Activated CD8-positive, alpha-beta memory T cell treated with anti-CD3 and anti-CD28 coated beads for 24 hours (primary cell): ENCODE measurements around the gene FGFR4.

Experiments
- DNase-seq: peaks from one replicate; pipeline ENCODE4 v3.0.0-alpha.2; 2020

The FGFR4 gene

DNA sequence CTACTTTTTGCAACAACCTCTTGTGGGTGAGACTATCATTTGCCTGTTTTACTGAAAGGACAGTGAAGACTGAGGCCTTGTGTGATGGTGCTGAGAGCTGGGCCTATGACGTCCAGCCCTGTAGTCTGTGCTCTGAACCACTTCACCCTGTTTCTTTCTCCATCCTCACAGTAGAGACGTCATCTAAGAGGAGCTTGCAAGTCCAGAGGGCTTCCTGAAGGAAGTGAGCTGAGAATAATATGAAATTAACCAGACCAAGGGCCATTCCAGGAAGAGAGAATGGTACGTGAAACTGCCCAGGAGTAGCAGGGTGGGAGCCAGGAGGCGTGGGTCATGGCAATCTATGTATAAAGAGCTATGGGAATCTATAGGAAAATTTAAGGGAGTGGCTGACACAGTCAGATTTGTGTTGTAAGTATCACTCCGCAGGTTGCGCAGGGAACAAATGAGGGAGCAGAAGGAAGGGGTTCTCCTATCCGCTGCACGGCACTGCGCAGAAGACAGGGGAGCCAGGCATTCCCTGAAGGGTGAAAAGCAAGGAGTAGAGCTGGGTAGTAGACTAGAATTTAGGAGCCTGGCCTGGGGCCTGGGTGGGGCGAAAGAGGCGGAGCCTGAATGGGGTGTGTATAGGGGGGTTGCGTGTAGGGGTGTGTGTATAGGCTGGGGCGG, 596 bp upstream of the FGFR4 start:
- DNase-seq, result no peak

DNA sequence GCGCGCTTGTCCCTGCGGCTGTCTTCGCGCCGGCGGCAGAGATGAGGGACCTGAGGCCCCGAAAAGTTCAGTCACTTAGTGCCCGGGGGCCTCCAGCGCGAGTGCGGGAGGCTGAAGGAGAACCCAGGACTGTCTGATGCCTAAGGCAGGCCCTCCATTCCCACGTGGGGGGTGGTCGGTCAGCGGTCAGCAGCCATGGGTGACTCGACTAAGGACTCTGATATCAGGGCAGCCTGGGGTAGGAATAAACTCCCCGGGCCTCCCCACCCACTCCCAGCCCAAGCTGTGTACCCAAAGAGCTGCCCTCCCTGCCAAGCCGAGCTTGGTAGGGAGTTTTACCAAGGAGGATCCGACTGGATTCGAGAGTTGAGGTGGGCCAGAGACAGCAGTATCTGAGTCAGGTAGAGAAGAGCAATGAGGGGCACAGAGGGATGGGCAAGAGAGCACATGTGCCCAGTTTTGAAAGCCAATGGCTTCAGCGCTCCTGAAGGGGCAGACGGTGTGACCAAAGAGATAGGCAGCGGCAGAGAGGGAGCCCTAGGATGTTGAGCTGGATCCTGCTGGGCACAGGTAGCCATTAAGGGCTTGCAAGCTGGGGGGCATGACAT, 787 bp downstream of the FGFR4 start:
- DNase-seq, result no peak

DNA sequence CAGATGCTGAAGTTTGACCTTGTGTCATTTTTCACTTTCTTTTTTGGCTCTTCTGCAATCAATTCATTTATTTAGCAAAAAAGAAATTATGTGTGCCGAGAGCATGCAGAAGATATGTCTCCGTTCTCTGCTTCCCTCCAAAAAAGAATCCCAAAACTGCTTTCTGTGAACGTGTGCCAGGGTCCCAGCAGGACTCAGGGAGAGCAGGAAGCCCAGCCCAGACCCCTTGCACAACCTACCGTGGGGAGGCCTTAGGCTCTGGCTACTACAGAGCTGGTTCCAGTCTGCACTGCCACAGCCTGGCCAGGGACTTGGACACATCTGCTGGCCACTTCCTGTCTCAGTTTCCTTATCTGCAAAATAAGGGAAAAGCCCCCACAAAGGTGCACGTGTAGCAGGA, 2.4 kb downstream of the FGFR4 start:
- DNase-seq, result no peak

DNA sequence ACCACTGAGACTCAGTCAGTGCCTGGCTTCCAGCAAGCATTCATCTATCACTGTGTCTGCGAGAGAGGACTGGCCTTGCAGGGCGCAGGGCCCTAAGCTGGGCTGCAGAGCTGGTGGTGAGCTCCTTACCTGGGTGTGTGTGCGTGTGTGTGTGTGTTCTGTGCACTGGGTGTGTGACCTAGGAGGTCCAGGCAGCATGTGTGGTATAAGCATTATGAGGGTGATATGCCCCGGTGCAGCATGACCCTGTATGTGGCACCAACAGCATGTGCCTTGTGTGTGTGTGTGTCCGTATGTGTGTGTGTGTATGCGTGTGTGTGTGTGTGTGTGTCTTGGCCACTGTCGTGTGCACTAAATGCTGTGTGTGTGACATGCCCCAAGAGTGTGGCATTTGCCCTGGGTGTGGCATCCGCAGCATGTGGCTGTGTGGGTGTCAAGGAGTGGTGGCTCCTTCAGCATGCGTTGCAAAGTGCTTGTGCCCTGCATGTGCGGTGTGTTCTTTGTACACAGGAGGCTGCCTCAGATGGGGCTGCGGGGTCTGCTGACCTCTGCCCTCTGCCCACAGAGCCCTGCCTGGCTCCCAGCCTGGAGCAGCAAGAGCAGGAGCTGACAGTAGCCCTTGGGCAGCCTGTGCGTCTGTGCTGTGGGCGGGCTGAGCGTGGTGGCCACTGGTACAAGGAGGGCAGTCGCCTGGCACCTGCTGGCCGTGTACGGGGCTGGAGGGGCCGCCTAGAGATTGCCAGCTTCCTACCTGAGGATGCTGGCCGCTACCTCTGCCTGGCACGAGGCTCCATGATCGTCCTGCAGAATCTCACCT, 3.3 kb downstream of the FGFR4 start:
- no peak for DNase-seq

DNA sequence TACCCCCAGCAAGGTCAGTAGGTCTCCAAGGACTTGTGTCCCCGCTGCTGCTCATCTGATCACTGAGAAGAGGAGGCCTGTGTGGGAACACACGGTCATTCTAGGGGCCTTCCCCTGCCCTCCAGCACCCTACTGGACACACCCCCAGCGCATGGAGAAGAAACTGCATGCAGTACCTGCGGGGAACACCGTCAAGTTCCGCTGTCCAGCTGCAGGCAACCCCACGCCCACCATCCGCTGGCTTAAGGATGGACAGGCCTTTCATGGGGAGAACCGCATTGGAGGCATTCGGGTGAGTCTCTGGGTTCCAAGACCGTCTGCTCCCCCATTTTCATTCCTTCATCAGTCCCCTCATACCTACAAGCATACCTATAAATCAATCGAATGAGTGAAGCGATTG, 4.1 kb downstream of the FGFR4 start:
- no peak for DNase-seq

DNA sequence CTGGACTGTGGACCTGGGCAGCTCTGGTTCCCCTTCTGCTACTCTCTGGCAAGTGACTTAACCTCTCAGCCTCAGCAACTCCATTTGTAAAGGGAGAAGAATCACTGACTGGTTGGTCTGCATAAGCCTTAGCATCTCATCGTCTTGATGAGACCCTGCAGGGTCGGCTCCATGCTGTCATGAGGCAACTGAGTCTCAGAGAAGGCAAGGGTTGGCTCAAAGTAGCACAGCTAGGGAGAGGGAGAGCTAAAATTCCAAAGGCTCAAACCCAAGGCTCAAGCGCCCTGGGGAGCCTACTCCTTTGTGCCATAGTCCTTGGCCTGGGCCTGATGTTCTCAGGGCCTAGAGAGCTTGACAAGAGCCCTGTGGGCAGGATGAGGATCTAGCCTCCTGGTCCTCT, 4.5 kb downstream of the FGFR4 start:
- DNase-seq, result no peak

DNA sequence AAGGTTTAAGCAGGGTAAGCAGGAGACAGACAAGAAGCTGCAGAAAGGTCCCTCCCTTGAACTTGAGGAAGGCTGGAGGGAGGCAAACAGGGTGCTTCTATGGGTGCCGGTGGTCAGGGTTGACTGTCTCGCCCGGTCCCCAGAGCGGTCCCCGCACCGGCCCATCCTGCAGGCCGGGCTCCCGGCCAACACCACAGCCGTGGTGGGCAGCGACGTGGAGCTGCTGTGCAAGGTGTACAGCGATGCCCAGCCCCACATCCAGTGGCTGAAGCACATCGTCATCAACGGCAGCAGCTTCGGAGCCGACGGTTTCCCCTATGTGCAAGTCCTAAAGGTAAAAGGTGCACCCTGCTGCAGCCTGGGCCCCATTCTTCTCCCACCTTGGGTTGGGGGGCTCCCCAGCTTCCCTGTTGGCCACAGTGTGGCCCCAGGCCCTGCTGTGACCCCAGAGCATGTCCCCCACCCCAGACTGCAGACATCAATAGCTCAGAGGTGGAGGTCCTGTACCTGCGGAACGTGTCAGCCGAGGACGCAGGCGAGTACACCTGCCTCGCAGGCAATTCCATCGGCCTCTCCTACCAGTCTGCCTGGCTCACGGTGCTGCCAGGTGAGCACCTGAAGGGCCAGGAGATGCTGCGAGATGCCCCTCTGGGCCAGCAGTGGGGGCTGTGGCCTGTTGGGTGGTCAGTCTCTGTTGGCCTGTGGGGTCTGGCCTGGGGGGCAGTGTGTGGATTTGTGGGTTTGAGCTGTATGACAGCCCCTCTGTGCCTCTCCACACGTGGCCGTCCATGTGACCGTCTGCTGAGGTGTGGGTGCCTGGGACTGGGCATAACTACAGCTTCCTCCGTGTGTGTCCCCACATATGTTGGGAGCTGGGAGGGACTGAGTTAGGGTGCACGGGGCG, 5.7 kb downstream of the FGFR4 start:
- DNase-seq, result no peak

DNA sequence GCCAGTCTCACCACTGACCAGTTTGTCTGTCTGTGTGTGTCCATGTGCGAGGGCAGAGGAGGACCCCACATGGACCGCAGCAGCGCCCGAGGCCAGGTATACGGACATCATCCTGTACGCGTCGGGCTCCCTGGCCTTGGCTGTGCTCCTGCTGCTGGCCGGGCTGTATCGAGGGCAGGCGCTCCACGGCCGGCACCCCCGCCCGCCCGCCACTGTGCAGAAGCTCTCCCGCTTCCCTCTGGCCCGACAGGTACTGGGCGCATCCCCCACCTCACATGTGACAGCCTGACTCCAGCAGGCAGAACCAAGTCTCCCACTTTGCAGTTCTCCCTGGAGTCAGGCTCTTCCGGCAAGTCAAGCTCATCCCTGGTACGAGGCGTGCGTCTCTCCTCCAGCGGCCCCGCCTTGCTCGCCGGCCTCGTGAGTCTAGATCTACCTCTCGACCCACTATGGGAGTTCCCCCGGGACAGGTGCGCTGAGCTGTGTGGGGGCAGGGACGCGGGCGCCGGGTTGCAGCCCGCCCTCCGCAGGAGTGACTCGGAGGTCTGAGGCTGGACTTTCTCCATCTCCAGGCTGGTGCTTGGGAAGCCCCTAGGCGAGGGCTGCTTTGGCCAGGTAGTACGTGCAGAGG, 6.5 kb downstream of the FGFR4 start:
- DNase-seq, result no peak

DNA sequence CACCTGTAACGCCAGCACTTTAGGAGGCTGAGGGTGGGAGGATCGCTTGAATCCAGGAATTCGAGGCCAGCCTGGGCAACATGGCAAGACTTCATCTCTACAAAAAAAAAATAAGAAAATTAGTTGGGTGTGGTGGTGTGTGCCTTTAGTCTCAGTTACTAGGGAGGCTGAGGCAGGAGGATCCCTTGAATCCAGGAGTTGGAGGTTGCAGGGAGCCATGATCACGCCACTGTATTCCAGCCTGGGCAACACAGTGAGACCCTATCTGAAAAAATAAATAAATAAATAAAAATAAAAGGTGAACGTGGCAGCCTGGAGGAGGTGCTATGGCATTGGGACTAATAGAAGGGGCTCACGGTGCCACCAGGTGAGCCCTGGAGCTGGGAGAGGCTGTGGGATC, 7.1 kb downstream of the FGFR4 start:
- DNase-seq, result no peak

DNA sequence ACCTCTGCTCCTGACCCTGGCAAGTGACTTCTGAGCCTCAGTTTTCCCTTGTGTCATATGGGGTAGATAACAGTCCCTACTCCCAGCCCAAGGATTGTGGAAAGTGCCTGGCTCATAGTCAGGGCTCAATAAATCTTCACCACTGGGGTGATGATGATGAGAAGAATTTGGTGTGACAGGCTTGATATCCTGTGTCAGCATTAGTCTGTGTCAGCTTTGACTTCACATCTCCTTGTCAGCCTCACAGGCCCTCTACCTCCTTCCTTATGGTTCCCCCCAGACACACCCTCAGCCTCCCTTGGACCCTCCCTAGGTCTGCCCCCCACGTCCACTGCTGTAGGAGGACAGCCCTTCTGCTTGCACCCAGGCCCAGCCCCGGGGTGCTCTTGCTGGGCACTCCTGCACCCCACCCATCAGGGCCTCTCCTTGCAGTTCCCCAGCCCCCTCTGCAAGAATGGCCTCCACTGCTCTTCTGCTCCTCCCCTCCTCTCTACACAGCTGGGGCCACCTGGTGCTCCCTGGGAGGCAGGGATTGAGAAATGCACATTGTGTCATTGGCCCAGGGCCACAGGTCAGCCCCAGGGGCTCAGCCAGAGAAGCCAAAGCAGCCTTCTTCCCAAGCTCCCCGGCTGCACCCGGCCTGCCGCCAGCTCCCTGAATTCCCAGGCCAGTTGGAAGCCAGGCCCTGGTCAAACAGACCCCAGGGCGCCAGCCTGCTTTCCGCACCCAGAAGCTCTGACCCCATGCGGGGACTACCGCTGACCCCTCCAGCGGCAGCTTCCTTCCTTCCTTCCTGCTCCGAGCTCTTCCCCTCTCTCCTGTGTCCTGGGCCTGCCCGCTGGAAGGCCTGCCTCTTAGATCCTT, 7.7 kb downstream of the FGFR4 start:
- DNase-seq, result no peak

DNA sequence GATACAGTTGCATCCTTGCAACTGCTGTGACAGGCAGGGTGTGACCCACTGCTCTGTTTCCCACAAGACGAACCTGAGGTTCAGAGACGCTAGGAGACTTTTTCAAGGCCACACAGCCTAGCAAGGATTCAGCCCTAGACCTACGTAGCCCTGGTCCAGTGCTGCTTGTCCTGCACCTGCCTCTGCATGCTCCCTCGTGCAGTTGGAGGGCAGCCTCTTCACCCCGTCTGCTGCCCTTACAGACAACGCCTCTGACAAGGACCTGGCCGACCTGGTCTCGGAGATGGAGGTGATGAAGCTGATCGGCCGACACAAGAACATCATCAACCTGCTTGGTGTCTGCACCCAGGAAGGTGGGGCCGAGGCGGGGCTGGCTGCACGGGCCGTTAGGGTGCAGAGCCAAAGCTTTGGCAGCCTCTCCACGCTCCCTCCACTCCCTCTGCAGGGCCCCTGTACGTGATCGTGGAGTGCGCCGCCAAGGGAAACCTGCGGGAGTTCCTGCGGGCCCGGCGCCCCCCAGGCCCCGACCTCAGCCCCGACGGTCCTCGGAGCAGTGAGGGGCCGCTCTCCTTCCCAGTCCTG, 8.5 kb downstream of the FGFR4 start:
- DNase-seq, result no peak

DNA sequence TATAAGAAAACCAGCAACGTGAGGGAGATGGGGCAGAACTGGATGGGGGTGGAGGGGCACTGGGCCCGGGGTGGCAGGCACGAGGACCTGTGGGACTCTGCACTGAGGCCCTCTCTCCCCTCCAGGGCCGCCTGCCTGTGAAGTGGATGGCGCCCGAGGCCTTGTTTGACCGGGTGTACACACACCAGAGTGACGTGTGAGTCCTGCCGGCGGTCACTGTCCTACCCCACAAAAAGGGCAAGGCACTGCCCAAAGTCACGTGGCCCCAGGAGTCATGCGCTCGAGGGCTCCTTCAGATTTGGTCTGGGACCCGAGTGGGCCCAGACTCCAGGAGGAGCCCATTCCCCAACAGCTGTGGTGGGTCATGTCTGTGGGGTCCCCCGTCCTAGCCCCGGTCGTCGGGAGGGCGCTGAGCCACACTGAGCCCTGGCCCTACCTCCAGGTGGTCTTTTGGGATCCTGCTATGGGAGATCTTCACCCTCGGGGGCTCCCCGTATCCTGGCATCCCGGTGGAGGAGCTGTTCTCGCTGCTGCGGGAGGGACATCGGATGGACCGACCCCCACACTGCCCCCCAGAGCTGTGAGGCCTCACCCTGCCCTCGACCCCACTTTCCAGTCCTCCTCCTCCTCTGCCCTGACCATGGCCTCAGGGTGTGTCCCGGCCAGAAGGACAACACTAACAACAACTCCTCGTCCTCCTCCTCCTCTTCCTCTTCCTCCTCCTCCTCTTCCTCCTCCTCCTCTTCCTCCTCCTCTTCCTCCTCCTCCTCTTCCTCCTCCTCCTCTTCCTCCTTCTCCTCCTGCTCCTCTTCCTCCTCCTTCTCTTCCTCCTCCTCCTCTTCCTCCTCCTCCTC, 9.7 kb downstream of the FGFR4 start:
- no peak for DNase-seq

DNA sequence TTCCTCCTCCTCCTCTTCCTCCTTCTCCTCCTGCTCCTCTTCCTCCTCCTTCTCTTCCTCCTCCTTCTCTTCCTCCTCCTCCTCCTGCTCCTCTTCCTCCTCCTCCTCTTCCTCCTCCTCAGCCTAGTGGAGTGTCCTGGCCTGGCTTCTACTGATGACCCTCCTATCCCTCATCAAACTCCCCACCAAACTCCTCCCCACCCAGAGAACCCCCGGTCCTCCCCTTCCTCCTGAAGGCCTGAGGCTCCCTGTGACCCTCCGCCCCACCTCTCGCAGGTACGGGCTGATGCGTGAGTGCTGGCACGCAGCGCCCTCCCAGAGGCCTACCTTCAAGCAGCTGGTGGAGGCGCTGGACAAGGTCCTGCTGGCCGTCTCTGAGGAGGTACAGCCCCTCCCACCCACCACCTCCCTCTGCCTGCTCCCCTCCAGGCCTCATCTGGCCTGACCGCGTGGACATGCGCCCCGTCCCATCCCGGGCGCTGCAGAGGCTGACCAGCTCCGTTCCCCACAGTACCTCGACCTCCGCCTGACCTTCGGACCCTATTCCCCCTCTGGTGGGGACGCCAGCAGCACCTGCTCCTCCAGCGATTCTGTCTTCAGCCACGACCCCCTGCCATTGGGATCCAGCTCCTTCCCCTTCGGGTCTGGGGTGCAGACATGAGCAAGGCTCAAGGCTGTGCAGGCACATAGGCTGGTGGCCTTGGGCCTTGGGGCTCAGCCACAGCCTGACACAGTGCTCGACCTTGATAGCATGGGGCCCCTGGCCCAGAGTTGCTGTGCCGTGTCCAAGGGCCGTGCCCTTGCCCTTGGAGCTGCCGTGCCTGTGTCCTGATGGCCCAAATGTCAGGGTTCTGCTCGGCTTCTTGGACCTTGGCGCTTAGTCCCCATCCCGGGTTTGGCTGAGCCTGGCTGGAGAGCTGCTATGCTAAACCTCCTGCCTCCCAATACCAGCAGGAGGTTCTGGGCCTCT, 10.6 kb downstream of the FGFR4 start:
- no peak for DNase-seq

DNA sequence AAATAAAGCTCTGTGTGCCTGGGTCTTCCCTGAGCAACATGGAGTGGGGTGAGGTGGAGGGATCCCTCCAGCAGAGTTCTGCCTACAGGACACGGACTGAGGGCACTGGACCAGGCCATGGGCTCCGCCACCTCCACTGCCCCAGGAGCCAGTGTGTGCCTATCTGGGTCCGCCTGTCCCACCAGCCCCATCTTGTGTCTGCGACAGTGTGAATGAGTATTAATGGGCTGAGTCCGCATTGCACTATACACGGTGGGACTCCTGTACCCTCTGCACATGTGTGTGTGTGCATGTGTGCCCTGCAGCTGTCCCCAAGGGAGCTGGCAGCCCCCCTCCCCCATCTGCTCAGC, 11.4 kb downstream of the FGFR4 start:
- no peak for DNase-seq

DNA sequence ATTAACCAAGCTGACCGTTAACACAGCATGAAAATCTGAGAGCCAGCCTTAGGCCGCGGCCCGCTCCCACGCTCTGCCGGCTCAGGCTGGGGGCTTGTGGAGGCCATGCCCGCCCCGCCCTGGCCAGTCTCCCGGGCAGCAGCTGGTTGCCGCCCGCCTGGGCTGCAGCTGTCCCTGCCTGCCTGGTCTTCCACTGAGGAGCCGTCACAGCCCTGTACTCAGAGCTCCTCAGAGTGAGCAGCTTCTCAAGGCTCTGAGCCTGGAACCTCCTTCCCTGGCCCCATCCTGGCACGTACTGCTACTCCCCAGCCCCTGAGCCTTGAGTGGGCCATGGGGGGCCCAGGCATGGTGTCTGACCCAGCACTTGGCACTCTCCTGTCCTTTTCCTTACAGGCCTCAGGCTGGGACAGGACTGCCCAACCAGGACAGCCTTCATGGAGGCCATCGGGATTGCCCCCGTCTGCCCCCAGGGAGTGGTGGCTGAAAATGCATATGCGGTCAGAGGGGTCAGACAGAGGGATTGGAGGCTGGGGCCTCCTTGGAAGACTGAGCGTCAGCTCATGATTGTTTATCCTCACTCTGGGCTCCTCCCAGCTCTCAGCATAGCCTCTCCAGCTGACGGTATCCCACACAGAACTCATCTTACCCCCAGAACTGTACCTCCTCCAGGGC, 11.9 kb downstream of the FGFR4 start:
- no peak for DNase-seq

DNA sequence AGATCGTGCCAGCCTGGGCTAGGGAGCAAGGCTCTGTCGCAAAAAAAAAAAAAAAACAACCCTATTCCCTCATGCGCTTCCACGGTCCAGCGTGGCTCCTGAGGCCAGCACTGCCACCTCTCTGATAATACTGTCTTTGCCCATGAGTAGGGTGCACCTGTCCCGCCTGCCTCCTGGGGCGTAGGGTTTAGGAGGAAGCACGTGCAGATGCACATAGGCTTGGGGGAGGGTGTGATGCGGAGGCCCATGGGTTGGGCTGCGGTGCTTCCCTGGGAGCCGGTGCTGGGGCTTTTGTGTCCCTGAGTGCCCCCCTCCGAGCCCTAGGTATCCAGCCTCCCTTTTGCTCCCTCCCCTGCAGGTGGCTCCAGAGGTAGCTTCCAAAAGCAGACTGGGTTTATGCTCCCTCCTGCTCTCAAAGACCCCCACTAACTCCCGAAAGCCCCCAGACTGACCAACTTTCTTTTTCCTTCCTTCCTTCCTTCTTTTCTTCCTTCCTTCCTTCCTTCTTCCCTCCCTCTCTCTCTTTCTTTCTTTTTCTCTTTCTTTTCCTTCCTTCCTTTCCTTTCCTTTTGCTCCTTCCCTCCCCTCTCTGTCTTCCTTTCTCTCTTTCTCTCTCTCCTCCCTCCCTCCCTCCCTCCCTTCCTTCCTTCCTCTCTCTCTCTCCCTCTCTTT, 12.8 kb downstream of the FGFR4 start:
- no peak for DNase-seq

DNA sequence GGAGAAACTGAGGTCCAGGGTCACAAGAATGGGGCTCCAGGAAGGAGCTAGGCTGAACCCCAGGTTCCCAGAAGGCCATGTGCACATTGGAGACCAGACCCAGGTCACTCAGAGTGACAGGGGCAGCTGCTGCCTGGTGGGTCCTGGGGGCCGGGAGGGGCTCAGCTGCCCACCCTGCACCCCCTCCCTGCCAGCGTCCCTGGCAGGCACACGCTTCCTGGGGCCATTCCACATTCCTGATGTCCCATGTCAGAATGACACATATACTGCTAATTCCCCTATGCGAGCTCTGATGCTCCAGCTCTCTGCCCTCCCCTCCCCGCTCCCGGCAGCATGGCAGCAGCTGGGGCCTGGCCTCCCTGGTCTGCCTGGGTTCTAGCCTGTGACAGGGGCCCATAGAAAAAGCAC, 14.0 kb downstream of the FGFR4 start:
- no peak for DNase-seq
